ENCODE data around the gene CCT7. TPM values are rescaled to one million over a fixed set of nuclear protein-coding genes. Genes with fewer than 3 reads are reported as not detected.
"Not testable (repeated sequence)": the region's sequence is repeated elsewhere in the genome, so short reads cannot be mapped to it uniquely, and the experiment has no call there.

The CCT7 gene
- total RNA-seq, 1 experiment from 2014 or later, result 482 TPM

DNA sequence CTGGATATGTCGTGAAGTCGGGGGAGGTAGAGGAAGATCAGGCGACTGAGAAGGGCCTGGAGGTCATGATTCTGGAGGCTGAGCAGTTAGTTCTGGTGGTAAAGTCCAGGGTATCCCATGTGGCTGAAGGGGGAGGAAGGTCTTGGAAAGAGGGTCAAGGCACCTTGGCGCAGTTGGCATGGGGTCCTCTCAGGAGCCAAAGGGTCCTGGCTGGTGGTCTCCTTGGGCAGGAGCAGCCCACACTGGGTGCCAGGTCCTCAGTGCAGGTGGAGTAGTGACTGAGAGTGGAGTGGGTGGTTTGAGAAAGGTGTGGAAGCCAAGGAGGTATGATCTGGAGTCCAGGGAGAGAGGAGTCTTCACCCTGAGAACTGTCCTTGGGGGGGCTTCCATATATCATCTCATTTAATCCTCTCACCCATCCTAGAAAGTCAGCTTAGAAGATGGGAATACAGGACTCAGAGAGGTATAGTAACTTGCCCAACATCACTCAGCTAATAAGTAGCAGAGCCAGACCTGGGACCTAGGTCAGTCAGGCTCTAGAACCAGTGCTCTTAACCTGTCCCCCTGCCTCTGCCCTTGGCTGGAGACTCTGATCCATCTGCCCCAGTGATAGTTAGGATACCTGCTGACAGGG is 25.7 kb downstream of the CCT7 start (continued):
- TF ChIP-seq, protein P1, sequence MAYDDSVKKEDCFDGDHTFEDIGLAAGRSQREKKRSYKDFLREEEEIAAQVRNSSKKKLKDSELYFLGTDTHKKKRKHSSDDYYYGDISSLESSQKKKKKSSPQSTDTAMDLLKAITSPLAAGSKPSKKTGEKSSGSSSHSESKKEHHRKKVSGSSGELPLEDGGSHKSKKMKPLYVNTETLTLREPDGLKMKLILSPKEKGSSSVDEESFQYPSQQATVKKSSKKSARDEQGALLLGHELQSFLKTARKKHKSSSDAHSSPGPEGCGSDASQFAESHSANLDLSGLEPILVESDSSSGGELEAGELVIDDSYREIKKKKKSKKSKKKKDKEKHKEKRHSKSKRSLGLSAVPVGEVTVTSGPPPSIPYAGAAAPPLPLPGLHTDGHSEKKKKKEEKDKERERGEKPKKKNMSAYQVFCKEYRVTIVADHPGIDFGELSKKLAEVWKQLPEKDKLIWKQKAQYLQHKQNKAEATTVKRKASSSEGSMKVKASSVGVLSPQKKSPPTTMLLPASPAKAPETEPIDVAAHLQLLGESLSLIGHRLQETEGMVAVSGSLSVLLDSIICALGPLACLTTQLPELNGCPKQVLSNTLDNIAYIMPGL (CRISPR knock-in tag; IDR thresholded peaks at IDR 0.05), result no peak

DNA sequence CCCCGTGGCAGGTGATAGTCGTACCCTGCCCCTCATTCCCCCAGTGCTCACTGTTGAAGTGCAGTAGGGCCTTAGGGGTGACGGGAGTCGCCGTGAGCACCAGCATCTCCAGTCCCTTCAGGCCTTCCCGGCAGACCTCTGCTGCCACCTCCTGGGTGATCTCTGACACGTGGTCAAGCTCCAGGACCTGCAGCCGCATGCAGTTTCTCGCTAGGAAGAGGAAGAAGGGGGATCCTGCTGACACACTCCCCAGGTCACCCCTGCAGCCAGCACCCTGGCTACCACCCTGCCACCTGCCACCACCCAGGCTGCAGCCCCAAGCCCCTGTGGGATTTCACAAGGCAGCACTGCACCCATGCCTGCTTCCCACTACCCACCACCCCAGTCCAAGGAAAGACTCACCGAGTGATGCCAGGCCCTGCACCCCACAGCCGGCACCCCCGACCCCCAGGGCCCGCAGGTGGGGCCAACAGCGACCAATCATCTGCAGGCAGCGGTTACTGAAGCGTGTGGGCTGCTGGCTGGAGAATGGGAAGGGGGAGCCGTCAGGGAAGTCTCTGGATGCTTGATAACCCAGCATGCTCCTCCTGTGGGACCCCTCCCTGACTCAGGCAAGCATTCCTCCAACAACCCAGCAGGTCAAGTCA is 26.4 kb downstream of the CCT7 start:
- TF ChIP-seq ZNF671 (CRISPR knock-in tag; IDR thresholded peaks at IDR 0.05) (no peak), ZNF416 (CRISPR knock-in tag; IDR thresholded peaks at IDR 0.05) (no peak), GABPB1 (CRISPR knock-in tag; IDR thresholded peaks at IDR 0.05) (0 out of 2 replicates have a peak, but pooled peaks have one; percentile 11)
- TF ChIP-seq, protein P2, sequence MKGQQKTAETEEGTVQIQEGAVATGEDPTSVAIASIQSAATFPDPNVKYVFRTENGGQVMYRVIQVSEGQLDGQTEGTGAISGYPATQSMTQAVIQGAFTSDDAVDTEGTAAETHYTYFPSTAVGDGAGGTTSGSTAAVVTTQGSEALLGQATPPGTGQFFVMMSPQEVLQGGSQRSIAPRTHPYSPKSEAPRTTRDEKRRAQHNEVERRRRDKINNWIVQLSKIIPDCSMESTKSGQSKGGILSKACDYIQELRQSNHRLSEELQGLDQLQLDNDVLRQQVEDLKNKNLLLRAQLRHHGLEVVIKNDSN (CRISPR knock-in tag; IDR thresholded peaks at IDR 0.05), result peak; percentile 70
- TF ChIP-seq, protein P3, sequence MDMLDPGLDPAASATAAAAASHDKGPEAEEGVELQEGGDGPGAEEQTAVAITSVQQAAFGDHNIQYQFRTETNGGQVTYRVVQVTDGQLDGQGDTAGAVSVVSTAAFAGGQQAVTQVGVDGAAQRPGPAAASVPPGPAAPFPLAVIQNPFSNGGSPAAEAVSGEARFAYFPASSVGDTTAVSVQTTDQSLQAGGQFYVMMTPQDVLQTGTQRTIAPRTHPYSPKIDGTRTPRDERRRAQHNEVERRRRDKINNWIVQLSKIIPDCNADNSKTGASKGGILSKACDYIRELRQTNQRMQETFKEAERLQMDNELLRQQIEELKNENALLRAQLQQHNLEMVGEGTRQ (CRISPR knock-in tag; IDR thresholded peaks at IDR 0.05), result peak; percentile 72
- TF ChIP-seq, protein P4, sequence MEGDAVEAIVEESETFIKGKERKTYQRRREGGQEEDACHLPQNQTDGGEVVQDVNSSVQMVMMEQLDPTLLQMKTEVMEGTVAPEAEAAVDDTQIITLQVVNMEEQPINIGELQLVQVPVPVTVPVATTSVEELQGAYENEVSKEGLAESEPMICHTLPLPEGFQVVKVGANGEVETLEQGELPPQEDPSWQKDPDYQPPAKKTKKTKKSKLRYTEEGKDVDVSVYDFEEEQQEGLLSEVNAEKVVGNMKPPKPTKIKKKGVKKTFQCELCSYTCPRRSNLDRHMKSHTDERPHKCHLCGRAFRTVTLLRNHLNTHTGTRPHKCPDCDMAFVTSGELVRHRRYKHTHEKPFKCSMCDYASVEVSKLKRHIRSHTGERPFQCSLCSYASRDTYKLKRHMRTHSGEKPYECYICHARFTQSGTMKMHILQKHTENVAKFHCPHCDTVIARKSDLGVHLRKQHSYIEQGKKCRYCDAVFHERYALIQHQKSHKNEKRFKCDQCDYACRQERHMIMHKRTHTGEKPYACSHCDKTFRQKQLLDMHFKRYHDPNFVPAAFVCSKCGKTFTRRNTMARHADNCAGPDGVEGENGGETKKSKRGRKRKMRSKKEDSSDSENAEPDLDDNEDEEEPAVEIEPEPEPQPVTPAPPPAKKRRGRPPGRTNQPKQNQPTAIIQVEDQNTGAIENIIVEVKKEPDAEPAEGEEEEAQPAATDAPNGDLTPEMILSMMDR (IDR thresholded peaks at IDR 0.05), result no peak
- TF ChIP-seq, protein P5, sequence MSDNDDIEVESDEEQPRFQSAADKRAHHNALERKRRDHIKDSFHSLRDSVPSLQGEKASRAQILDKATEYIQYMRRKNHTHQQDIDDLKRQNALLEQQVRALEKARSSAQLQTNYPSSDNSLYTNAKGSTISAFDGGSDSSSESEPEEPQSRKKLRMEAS (CRISPR knock-in tag; IDR thresholded peaks at IDR 0.05), result peak; percentile 68; the same call in 1 of the 2 replicates
- DNase-seq (ENCODE audit: low spot score) (peak; percentile 76), ATAC-seq (peak; percentile 75)
- Mint-ChIP-seq H3K4me3 (no peak overlapping the region), H3K4me1 (peaks cover 5% of the 10 kb centered on the region), H3K27ac (no peak overlapping the region), H3K36me3 (peaks cover 9% of the 10 kb centered on the region), H3K27me3 (ENCODE audit: low read depth) (no peaks in the 10 kb centered on the region; the same call in 1 of the 2 replicates), H3K9me3 (no peaks in the 10 kb centered on the region)
- ChIA-PET POLR2A (no interaction called here), CTCF (interaction anchor here (0.6 to 1.5 kb wide), 10 partner anchors 8 to 100 kb away, joined by 3 to 9 read pairs (median 5); partner anchors contain the start of gene PRADC1)

DNA sequence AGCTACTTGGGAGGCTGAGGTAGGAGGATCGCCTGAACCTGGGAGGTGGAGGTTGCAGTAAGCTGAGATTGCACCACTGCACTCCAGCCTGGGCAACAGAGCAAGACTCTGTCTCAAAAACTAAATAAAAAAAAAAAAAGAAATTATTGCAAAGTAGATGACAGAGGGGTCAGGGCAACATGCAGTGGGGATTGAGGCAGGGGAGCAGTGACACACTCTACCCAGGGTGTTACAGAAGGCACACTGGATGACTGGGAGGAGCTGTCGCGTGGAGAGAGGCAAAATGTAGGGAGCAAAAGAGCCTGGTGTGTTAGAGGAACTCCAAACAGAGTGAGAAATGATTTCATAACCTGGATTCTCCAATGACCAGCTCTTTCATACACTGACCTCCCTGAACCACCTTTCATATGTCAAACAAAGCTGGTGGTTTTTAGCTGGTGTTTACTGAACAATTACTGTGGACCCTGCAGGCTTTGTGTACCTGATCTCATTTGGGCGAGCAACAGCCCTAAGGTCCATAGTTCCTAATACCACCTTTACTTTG is 28.1 kb downstream of the CCT7 start:
- peaks cover 5% of the 10 kb centered on the region for H3K4me1 Mint-ChIP-seq
- no peak overlapping the region for H3K27ac Mint-ChIP-seq
- H3K4me3 Mint-ChIP-seq, result no peak overlapping the region
- ChIA-PET CTCF (no interaction called here), POLR2A (no interaction called here)
- TF ChIP-seq ZNF263 (CRISPR knock-in tag; IDR thresholded peaks at IDR 0.05; ENCODE audit: low read depth), result no peak
- TF ChIP-seq GTF2I (CRISPR knock-in tag; conservative IDR thresholded peaks at IDR 0.05), result no peak
- no peak for TF ChIP-seq TEAD4 (CRISPR knock-in tag; IDR thresholded peaks at IDR 0.05)
- TF ChIP-seq, protein P6, sequence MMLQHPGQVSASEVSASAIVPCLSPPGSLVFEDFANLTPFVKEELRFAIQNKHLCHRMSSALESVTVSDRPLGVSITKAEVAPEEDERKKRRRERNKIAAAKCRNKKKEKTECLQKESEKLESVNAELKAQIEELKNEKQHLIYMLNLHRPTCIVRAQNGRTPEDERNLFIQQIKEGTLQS (CRISPR knock-in tag; conservative IDR thresholded peaks at IDR 0.05), result no peak
- TF ChIP-seq, protein P7, sequence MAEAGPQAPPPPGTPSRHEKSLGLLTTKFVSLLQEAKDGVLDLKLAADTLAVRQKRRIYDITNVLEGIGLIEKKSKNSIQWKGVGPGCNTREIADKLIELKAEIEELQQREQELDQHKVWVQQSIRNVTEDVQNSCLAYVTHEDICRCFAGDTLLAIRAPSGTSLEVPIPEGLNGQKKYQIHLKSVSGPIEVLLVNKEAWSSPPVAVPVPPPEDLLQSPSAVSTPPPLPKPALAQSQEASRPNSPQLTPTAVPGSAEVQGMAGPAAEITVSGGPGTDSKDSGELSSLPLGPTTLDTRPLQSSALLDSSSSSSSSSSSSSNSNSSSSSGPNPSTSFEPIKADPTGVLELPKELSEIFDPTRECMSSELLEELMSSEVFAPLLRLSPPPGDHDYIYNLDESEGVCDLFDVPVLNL (CRISPR knock-in tag; IDR thresholded peaks at IDR 0.05; ENCODE audit: borderline replicate concordance, low read depth), result no peak
- no peak for TF ChIP-seq ZNF121 (CRISPR knock-in tag; IDR thresholded peaks at IDR 0.05)
- TF ChIP-seq MYBL2 (CRISPR knock-in tag; IDR thresholded peaks at IDR 0.05), result no peak
- TF ChIP-seq, protein P8, sequence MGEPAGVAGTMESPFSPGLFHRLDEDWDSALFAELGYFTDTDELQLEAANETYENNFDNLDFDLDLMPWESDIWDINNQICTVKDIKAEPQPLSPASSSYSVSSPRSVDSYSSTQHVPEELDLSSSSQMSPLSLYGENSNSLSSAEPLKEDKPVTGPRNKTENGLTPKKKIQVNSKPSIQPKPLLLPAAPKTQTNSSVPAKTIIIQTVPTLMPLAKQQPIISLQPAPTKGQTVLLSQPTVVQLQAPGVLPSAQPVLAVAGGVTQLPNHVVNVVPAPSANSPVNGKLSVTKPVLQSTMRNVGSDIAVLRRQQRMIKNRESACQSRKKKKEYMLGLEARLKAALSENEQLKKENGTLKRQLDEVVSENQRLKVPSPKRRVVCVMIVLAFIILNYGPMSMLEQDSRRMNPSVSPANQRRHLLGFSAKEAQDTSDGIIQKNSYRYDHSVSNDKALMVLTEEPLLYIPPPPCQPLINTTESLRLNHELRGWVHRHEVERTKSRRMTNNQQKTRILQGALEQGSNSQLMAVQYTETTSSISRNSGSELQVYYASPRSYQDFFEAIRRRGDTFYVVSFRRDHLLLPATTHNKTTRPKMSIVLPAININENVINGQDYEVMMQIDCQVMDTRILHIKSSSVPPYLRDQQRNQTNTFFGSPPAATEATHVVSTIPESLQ (CRISPR knock-in tag; IDR thresholded peaks at IDR 0.05), result no peak
- TF ChIP-seq SP1 (CRISPR knock-in tag; conservative IDR thresholded peaks at IDR 0.05), result no peak
- peaks cover 2% of the 10 kb centered on the region for H3K27me3 Mint-ChIP-seq (ENCODE audit: low read depth)
- no peaks in the 10 kb centered on the region for H3K9me3 Mint-ChIP-seq
- ATAC-seq (no peak), DNase-seq (ENCODE audit: low spot score) (no peak)
- H3K36me3 Mint-ChIP-seq, result peaks cover 9% of the 10 kb centered on the region

DNA sequence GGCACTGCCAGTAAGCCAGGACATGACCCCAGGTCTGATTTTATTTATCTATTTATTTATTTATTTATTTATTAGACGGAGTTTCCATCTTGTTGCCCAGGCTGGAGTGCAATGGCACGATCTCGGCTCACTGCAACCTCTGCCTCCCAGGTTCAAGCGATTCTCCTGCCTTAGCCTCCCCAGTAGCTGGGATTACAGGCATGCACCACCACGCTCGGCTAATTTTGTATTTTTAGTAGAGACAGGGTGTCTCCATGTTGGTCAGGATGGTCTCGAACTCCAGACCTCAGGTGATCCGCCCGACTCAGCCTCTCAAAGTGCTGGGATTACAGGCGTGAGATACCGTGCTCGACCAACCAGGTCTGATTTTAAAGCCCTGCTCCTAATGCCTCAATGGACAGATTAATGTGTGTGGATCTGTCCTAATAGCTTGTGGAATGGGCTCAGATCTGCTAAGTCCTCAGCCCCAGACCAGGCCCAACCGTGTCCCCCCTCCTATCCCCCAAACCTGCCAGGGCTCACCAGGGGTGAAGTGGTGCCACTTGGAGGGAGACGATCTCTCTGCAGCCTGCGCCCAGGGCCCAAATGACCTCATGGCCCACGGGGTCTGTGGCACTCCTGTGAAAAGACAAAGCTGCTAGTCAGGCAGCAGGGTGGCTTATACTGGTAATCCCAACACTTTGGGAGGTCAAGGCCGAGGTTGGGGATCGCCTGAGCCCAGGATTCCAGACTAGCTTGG is 28.8 kb downstream of the CCT7 start:
- ATAC-seq; H3K27ac Mint-ChIP-seq; DNase-seq (ENCODE audit: low spot score); H3K9me3 Mint-ChIP-seq; POLR2A ChIA-PET; H3K4me1 Mint-ChIP-seq; H3K27me3 Mint-ChIP-seq (ENCODE audit: low read depth); H3K4me3 Mint-ChIP-seq; H3K36me3 Mint-ChIP-seq: not testable (repeated sequence)
- CTCF ChIA-PET, result interaction anchor here (0.7 kb wide), 1 partner anchor 50 kb away, joined by 3 read pairs; no protein-coding TSS in a partner anchor

Data from WTC11 (cell line).